ENCODE data around the gene CYB5D1.

- TF ChIP-seq CTCF (IDR thresholded peaks at IDR 0.05 in 4 of 5, conservative IDR thresholded peaks at IDR 0.05 in 1 of 5) (no peak), POLR2A (IDR thresholded peaks at IDR 0.05) (no peak)
These were observed 17.9 kb upstream of the CYB5D1 start for GRCh38 chr17:7839876-7840261.
